ENCODE measurements around the gene ADGRL3.

GRCh38 chr4:61716426-61716825, 516.3 kb downstream of the ADGRL3 start:
- no peak for TF ChIP-seq CTCF (IDR thresholded peaks at IDR 0.05)
- no peak for TF ChIP-seq POLR2AphosphoS5 (IDR thresholded peaks at IDR 0.05)

Data from transverse colon (tissue), 4 donors.